ENCODE results near the gene APOA1.

Gene APOA1

DNA sequence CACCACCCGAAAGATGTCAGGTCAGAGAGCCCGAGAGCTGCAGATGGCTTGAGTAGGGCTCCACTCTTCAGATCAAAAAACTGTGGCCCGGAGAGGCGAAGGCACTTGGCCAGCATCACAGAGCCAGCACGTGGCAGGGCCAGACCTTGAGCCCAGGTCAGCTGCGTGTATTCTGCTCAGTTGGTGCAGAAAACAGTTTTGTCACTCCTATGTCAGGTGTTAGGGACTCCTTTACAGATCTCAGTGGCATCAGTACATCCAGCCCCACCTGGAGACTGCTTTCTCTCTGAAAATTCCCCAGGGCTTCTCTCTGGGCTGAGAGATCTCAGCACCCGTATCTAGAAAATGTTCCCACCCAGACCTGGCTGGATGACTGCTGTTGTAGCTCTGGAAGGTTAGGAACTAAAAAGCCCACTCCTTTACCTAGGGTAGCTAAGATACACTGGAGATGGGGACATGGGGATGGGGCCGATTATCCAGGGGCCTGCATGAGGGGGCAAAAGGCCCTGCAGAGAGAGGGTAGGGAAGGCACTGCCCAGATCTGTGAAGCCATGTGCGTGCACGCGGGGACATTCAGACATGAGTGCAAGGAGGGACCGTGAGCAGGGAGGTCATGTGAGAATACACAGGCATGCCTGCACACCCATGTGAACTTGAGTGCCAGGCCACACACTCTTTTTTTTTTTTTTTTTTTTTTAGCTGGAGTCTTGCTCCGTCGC lies 3.4 kb downstream of the APOA1 start:
- DNase-seq (ENCODE audit: low read depth) = no peak

DNA sequence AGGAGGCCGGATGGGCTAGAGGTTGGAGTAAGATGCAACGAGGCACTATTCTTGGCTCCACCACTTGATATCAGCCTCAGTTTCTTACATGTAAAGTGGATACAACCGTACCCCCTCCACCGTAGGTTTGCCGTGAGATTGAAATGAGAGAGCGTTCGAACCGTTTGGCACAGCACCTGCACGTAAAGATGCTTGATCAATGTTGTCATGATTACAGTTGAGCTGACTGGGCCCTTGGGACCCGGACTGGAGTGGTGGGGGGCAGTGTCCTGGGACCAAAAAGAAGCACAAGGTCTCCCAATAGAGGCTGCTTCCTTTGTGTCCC lies 4.0 kb downstream of the APOA1 start:
- DNase-seq (ENCODE audit: low read depth) = no peak

DNA sequence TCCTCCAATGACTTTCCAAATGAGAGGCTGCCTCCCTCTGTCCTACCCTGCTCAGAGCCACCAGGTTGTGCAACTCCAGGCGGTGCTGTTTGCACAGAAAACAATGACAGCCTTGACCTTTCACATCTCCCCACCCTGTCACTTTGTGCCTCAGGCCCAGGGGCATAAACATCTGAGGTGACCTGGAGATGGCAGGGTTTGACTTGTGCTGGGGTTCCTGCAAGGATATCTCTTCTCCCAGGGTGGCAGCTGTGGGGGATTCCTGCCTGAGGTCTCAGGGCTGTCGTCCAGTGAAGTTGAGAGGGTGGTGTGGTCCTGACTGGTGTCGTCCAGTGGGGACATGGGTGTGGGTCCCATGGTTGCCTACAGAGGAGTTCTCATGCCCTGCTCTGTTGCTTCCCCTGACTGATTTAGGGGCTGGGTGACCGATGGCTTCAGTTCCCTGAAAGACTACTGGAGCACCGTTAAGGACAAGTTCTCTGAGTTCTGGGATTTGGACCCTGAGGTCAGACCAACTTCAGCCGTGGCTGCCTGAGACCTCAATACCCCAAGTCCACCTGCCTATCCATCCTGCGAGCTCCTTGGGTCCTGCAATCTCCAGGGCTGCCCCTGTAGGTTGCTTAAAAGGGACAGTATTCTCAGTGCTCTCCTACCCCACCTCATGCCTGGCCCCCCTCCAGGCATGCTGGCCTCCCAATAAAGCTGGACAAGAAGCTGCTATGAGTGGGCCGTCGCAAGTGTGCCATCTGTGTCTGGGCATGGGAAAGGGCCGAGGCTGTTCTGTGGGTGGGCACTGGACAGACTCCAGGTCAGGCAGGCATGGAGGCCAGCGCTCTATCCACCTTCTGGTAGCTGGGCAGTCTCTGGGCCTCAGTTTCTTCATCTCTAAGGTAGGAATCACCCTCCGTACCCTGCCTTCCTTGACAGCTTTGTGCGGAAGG lies 4.8 kb downstream of the APOA1 start:
- DNase-seq (ENCODE audit: low read depth) = no peak

DNA sequence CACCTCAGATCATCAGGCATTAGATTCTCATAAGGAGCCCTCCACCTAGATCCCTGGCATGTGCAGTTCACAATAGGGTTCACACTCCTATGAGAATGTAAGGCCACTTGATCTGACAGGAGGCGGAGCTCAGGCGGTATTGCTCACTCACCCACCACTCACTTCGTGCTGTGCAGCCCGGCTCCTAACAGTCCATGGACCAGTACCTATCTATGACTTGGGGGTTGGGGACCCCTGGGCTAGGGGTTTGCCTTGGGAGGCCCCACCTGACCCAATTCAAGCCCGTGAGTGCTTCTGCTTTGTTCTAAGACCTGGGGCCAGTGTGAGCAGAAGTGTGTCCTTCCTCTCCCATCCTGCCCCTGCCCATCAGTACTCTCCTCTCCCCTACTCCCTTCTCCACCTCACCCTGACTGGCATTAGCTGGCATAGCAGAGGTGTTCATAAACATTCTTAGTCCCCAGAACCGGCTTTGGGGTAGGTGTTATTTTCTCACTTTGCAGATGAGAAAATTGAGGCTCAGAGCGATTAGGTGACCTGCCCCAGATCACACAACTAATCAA lies 5.6 kb downstream of the APOA1 start:
- no peak for DNase-seq (ENCODE audit: low read depth)

DNA sequence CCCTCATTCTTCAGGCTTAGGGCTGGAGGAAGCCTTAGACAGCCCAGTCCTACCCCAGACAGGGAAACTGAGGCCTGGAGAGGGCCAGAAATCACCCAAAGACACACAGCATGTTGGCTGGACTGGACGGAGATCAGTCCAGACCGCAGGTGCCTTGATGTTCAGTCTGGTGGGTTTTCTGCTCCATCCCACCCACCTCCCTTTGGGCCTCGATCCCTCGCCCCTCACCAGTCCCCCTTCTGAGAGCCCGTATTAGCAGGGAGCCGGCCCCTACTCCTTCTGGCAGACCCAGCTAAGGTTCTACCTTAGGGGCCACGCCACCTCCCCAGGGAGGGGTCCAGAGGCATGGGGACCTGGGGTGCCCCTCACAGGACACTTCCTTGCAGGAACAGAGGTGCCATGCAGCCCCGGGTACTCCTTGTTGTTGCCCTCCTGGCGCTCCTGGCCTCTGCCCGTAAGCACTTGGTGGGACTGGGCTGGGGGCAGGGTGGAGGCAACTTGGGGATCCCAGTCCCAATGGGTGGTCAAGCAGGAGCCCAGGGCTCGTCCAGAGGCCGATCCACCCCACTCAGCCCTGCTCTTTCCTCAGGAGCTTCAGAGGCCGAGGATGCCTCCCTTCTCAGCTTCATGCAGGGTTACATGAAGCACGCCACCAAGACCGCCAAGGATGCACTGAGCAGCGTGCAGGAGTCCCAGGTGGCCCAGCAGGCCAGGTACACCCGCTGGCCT lies 7.1 kb downstream of the APOA1 start:
- DNase-seq (ENCODE audit: low read depth) = no peak

DNA sequence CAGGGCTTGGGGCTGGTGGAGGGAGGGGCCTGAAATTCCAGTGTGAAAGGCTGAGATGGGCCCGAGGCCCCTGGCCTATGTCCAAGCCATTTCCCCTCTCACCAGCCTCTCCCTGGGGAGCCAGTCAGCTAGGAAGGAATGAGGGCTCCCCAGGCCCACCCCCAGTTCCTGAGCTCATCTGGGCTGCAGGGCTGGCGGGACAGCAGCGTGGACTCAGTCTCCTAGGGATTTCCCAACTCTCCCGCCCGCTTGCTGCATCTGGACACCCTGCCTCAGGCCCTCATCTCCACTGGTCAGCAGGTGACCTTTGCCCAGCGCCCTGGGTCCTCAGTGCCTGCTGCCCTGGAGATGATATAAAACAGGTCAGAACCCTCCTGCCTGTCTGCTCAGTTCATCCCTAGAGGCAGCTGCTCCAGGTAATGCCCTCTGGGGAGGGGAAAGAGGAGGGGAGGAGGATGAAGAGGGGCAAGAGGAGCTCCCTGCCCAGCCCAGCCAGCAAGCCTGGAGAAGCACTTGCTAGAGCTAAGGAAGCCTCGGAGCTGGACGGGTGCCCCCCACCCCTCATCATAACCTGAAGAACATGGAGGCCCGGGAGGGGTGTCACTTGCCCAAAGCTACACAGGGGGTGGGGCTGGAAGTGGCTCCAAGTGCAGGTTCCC lies 7.8 kb downstream of the APOA1 start, which contains the start of gene APOC3:
Gene APOC3 (plus strand): TSS at position 383 of the 659 bp plus-strand sequence. CDS start 676 bp downstream, outside the sequence.
- DNase-seq (ENCODE audit: low read depth) = no peak

DNA sequence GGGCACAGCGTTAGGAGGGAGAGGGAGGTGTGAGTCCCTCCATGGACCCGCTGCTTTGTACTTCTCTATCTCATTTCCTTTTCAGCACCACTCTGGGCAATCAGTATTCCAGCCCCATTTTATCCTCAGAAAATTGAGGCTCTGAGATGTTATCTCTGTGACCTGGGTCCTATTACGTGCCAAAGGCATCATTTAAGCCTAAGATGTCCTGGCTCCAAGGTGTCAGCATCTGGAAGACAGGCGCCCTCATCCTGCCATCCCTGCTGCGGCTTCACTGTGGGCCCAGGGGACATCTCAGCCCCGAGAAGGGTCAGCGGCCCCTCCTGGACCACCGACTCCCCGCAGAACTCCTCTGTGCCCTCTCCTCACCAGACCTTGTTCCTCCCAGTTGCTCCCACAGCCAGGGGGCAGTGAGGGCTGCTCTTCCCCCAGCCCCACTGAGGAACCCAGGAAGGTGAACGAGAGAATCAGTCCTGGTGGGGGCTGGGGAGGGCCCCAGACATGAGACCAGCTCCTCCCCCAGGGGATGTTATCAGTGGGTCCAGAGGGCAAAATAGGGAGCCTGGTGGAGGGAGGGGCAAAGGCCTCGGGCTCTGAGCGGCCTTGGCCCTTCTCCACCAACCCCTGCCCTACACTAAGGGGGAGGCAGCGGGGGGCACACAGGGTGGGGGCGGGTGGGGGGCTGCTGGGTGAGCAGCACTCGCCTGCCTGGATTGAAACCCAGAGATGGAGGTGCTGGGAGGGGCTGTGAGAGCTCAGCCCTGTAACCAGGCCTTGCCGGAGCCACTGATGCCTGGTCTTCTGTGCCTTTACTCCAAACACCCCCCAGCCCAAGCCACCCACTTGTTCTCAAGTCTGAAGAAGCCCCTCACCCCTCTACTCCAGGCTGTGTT lies 8.5 kb downstream of the APOA1 start:
- no peak for DNase-seq (ENCODE audit: low read depth)

DNA sequence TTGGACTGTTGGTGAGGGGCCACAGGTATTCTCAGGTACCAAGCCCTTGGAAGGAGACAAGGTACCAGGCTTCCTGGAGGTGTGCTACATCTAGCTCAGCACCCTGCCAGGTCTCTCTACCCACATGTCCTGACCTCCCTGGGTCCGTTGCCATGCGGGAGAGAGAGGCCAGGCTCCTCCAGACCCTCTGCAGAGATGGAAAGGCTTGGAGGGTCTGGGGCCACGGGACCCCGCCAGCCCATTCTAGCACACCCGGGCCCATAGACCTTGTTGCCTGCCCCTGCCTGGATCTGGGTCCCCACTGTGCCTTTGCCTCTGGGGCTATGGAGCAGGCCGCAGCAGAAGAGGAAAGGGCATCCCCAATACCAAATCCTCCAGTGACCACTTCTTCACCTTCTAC lies 10.0 kb downstream of the APOA1 start:
- DNase-seq (ENCODE audit: low read depth) = no peak

DNA sequence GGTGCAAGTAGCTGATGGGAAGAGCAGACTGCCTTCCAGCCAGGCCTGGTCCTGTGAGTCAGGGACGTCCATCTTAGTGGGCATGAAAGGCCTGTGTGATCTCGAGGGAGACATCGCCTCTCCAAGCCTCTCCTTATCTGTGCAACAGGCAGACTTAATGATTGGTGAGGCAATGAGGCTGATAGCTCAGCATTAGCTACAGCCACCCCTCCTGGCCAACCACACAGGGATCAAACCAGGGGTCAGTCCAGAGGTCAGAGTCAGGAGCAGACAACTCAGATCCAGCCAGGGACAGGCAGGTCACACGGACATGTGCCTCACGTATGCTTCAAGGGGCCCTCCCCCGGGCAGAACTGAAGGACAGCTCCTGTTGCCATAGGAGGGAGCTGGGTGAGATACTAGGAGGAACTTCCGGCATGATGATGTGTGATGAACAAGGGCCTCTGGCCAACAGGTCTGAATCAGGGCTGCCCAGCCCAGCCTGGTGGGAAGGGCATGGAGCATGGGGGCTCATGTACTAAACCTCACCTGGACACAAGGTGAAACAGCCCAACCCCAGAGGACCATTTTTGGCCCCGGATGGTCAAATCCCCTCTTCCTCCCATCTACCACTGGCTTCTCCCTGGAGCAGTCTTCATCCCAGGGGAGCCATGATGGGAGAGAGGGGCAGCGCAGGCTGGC lies 10.5 kb downstream of the APOA1 start:
- no peak for DNase-seq (ENCODE audit: low read depth)

DNA sequence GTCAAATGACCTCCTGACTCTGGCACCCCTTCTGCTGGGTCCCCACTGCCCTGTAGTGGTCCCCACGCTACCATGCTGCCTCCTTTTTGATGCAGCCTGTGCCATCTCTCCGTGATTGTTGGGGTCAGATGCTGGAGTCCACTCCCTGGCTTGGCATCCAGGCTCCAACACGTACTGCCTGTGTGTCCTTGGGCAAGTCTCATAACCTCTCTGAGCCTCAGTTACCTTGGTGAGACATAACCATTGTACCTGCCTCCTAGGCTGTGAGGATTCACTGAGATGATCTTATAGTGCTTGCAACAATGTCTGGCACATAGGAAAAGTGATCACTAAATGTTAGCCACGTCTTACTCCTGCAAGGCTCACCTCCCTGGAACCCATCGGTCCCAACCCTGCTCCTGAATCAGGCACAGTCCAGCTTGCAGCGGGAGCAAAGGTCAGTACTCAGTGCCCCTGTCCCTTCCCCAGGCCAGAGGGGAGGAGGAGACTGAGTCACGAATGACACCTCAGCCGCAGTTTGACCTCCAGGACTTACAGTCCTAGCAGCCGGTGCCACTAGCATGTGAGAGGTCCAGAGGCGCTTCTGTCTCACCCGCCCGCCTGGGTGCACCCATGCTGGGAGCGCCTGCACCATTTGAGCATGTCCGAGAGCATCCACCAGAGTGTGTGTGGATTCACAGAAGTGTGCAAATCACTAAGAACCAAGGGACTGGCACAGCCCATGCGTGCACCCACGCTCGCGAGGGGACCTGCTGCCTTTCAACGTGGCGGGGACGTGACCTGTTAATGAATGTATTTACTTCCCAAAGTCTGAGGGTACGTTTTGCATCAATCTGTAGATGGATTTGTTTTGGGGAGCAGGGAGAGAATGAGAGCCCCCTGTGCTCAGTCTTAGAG lies 11.3 kb downstream of the APOA1 start:
- no peak for DNase-seq (ENCODE audit: low read depth)

DNA sequence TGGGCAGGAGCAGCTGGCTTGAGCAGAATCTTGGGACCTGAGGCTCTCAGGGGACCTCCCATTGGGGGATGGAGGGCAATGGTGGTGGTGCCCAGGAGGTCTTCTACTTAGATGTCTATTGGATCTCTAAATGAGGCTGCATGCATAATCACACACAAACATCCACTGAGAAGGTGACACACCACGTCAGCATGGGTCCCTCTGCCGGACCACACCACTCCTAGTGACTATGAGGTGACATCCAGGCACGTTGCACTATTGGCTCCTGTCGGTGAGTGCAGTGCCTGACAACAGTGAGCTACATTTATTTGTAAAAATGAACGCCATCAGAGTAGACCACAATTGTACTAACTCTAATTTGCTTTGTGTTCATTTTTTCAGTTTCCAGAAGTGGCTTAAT lies 12.0 kb downstream of the APOA1 start:
- DNase-seq (ENCODE audit: low read depth) = no peak

DNA sequence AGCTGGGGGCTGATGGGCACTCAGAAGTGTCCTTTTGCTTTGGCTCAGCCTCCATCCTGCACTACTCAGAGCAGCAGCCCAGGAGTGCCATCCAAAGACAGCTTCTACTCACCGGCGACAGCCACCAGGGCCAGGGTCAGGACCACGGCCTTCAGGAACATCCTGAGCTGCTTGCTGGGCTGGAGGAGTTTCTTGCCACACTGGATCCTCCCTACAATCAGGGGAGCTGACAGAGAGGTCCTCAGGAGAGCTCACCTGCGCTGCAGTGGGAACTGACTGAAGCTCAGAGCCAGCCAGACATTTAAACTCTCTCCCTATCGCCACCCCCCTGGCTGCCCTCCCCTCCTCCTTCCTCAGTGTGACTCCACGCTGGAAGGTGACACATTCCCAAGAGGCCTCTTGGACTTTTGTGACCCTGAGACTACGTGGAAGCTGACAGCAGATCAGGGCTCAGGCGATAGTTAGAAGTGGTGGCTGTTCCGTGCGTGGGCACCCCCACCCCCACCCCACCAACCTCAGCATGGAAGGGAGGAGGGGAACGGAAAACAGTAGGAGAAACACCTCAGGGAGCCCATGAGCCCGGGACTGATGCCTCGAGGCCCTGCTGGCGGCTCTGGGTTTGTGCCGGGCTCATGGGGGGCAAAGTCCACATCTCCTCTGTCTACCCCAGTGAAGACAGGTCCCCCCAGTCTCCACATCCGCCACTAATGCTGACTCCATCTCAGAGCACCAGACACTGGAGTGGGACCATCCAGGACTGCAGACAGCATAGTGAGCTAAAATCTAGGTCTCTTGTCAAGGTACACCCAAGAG lies 14.2 kb downstream of the APOA1 start, which contains the start of gene APOA4:
Gene APOA4 (minus strand): TSS at position 274 of the 813 bp plus-strand sequence. CDS start 113 bp downstream, at position 161.
- DNase-seq (ENCODE audit: low read depth) = no peak

DNA sequence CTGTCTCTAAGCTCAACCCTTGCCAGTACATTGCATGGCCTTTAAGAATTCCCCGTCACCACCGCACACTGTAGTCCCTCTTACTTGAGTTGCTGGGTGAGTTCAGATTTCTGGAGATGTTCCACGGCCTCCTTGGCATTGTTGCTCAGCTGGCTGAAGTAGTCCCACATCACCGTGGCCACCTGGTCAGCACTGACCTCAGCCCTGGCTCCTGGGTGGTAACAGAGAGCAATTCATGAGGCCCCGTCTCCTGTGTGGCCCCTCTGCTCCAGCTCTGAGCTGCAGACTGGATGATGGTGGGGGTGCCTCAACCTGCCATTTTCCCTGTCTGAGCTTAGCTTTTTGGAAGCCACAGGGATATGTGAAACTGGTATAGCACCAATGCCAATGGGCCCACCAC lies 14.8 kb downstream of the APOA1 start:
- DNase-seq (ENCODE audit: low read depth) = no peak

DNA sequence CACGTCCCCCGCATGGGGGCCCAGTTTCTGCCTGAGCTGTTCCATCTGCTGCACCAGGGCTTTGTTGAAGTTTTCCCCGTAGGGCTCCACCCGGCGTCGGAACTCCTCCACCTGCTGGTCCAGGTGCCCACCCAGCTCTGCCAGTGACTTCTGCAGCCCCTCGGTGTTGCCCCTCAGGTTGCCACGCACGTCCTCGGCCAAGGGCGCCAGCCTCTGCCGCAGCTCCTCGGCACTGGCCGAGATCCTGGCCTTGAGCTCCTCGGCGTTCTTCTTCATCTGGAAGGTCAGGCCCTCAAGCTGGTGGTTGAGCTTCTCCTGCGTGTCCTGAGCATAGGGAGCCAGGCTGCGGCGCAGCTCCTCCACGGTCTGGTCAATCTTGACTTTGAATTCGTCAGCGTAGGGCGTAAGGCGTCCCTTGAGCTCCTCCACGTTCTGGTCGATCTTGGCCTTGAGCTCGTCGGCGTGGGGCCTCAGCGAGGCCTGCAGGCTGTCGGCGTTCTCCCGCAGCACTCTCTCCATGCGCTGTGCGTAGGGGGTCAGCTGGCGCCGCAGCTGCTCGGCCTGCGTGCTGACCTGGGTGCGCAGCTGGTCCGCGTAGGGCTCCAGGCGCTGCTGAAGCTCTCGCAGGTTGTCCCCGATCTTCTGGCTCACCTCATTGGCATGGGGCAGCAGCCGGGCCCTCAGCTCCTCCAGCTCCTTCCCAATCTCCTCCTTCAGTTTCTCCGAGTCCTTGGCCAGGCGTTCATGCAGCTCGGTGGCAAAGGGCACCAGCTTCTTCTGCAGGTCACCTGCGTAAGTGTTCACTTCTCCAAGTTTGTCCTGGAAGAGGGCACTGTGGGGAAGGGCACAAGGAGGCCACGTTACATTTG lies 16.1 kb downstream of the APOA1 start:
- no peak for DNase-seq (ENCODE audit: low read depth)

DNA sequence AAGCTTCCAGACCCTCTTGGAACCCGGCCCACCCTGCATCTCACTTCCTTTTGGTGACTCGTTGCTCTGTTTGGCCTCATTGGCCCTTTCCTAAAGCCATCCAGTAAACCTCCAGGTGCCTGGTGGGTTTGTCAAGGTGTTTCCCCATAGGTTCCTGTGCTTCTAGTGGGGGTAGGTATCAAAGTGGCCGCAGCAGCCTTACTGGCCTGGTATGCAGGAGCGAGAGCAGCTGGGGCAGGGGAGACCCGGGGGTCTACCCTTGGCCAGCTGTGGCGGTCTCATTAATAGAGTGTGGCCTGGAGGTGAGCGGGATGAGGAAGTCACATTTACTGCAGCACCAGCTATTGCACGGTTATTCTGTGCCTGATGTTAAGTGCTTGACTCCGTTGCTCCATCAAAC lies 18.4 kb downstream of the APOA1 start:
- no peak for DNase-seq (ENCODE audit: low read depth)

DNA sequence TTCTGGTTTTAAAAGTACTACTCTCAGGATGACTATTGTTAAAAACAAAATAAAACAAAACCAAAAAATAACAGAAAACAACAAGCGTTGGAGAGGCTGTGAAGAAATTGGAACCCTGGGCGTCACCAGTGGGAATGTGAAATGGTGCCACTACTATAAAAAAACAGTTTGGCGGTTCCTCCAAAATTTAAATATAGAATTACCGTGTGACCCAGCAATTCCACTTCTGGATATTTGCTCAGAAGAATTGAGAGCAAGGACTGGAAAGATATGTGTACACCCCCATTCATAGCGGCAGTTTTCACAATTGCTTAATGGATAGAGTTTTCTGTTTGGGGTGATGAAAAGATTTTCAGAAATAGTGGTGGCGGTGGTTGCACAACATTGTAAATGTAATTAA lies 22.9 kb downstream of the APOA1 start:
- no peak for DNase-seq (ENCODE audit: low read depth)

Data from stimulated activated CD8-positive, alpha-beta memory T cell treated with anti-CD3 and anti-CD28 coated beads, Interleukin-7, amount 100 ng/mL, for 24 hours (primary cell).